Measurements from ENCODE around the gene LRRC4C.

Gene LRRC4C

DNA sequence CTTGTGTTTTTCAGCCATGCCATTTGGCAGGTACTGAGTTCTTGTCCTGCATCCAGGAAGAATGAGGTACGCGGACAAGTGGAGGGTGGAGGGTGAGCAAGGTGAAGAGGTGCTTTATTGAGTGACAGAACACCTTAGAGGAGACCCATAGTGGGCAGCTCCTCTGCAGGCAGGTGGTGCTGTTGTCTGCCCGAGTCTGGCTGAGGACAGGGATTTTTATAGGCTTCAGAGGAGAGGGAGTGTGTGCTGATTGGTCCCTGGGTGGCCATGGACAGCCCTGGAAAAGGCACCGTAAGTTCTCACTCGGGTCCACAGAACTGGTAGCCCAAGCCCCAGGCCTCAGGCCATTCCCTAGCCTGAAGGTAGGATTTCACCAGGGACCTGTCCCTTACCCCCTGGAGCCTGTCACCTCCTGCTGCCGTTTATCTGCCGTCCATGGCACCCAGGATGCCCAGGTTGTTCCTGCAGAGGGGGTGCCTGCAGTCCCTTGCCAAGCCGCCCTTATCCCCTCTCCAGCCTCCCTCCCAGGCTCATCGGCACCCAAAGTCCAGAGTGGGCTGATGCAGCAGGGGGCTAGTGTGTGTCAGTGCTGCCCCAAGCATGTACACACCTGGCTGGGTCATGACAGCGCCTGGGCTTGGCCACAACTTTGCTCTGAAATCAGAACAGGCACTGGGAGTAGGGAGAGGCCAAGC, 213.6 kb downstream of the LRRC4C start:
- DNase-seq, result no peak

DNA sequence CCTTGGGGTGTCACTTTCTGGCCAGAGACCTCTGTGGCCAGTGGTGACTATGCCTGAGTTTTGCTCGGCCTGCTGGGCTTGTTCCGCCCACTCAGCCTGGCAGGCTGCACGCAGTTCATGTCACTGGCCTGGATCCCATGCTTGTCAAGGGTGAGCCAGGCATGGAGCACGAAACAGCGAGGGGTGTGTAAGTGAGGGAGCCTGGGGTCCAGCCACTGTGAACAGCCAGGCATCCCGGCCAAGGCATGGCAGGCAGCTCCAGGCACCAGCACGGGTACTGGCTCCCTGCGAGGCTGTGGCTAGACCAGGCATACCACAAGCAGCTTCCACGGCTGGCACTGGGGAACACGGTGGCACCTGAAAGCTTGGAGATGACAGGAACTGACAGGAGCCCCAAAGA, 214.3 kb downstream of the LRRC4C start:
- no peak for DNase-seq

DNA sequence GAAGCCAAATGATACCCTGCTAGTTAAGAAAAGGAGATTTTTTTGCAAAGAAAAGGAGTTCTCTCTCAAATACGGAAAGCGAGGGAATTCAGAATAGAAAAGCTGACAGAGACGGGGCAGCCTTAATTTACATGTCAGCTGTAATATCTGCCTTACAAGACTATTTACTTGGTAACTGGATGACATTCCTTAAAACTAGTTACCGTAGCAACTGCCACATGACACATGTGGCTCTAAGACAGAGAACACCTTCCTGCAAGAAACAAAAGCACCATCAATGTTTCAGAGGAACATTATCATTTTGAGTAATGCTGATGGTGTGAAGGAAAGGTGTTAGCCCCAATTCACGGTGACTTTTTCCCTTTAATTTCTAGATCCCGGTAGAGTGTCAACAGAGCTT, 222.1 kb downstream of the LRRC4C start:
- DNase-seq, result no peak

DNA sequence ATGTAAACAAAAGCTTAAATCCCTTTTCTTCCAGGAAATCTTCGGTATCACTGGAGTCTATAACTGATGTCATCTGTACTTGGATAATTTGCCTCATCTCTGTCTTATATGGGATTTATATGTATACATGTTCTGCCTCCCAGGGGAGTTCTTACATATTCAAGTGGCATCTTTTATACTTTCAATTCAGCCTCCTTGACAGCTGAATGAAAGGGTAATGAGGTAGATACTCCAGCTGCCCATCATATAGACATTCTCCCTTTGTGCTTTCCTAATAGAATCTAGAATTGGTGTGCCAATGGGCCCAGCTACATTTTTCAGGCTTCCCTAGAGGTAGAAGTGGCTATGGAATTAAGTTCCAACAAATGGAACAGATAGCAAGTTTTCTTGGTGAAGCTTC, 223.8 kb downstream of the LRRC4C start:
- no peak for DNase-seq

DNA sequence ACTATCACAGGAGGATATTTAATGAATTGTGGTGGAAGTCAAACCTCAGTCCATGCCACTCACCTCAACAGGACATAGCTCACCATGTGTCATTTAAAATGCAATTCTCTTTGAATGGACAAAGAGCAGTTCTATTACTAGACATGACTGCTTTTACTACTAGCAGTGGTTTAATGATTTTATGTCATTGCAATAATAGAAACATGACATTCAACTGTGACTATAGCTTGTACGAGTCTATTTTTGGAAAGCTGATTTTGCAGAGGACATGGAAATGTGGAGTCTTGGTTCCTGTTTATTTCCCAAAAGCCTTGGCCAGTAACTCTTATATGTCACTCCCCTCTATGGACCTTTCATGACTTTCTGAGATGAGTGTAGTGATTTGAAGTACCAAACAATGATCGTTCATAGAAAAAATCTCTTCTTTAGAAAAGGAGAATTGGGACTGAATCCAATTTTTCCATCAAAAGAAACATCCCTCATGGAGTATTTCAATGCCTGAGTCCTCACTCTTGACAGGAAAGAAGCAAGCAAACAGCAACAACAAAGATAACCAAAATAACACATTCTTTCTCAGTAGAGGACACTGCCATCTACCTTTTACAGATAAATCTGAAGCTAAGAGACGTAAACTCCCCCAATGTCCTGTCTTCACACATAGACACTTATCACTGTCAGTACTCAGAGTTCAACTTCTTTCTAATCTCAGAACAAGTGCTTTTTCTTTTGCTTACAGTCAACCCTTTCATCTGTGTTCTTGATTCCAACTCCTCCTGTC, 233.4 kb downstream of the LRRC4C start:
- DNase-seq, result peak; percentile 3

DNA sequence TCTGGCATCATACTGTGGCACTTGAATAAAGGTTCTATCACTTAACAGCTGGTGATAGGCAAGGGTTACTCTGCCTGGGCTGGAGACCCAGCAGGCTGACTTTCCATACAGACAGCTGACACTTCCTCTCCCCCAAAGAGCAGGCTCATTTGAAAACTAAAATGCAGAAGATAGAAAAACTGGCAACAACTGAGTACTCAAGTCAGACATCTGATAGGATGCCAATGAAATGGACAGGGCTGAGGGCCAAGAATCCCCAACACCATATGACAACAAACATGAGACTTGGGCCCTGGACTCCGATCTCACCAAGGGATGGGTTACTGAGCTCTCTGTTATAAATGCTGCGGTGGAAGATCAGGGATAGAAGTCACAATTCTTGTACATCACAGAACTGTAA, 237.2 kb downstream of the LRRC4C start:
- DNase-seq, result peak; percentile 45

DNA sequence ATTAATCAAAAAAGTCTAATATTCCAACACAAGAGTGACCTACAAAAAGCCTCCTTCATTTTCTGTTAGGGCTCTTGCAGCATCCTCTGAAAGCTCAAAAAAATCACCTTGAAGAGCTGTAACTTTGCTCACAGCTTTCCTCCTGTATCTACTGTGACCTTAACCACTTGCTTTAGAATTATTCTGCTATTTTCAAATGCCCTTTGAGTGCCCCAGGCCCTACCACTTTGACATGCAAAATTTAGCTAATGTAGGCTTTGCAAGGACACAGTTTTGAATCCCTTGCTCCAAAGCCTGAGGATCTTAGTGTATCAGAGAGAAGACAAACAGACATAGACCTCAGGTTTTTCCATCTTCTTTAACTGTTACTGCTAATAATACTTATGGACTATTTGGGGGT, 253.1 kb downstream of the LRRC4C start:
- no peak for DNase-seq

DNA sequence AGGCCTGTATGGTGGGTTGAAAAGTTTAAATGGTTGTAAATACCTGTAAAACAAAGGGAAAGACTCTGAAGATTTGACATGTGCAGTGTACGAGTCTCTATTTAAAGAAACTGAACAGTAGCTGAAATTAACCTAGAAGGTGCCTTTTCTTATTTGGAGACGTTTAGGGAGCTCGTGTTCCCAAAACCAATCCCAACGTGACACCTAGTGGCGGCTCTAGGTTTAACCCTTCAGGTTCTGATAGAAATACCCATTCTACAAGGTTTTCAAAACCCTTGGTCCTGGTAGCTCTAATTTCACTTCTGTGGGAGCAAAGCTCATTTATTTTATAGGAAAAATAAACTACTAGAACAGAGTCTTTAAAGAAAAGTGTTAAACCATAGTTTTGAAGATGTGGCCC, 258.3 kb downstream of the LRRC4C start:
- DNase-seq, result peak; percentile 29

DNA sequence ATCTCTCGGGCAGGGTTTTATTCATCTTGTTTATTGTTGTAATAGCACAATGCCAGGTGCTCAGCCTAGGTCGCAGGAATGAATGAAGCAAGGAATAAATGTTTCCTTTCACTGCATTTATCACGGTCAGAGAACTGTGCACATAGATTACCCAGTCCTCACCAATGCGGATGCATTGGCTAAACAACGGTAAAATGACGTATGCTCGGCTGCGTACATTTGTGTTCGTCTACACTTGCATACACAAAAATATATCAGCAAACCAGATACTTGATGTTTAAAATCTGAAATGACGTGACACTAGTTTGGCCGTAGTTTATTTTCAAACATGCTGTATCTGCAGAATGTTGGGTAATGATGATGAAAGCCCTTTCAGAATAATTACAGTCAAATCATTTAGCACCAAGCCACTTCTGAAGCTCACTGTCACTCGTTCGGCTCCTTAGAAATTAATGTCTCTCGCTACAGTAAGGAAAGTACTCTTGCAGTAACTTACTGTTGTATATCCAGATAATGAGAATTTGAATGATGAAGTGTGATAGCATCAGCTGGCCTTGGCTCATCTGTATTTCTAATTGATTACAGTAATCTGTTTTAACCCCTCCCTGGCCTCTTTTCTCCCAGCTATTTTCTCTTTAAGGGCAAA, 268.9 kb downstream of the LRRC4C start:
- no peak for DNase-seq

DNA sequence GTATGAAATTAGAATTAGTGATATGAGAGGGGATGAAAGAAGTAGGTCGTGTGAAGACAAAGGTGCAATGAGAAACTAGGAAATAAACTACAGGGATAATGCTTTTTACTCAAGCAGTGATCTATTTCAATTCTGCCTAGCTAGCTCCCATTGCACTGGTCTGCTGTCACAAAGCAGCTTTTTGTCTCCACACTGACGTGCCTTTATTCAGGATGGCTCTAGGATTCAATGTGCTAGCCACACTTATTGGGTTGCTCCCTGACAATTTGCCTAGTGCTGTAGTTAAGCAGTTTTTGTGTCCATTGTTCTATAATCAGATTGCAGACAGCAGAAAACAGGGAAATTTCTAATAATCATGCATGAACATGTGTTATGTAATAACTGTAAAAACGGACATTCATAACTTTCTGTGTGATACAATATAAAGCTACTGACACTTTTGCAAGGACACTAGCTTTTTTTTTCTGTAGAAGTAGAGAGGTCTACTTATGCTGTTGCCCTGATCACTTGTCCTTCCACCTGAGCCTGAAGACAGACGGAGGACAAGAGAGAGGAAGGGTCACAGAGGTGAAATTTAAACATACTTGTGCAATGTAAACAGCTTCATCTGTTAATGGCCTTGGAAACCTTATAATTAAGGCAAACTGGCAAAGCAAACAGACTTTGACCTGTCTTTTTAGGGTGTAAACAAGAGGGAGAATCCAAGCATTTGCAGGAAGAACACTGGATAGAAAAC, 269.6 kb downstream of the LRRC4C start:
- no peak for DNase-seq

DNA sequence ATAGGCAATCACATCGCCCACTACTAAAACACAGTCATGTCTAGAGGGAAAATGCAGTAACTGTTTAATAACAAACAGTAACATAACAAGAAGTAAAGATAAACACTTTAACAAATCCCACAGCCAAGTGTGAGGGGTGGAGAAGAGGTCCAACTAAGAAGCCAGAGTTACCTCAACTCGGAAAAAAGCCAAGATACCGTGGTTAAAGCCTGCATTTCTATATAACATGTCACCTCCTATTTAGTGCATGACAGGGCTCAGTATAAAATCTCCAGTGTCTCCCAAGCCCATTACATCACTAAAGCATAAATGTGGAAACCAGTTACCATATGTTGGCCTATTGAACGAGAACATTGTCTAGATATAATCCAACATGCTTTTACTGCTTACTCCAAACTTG, 281.7 kb downstream of the LRRC4C start:
- DNase-seq, result no peak

DNA sequence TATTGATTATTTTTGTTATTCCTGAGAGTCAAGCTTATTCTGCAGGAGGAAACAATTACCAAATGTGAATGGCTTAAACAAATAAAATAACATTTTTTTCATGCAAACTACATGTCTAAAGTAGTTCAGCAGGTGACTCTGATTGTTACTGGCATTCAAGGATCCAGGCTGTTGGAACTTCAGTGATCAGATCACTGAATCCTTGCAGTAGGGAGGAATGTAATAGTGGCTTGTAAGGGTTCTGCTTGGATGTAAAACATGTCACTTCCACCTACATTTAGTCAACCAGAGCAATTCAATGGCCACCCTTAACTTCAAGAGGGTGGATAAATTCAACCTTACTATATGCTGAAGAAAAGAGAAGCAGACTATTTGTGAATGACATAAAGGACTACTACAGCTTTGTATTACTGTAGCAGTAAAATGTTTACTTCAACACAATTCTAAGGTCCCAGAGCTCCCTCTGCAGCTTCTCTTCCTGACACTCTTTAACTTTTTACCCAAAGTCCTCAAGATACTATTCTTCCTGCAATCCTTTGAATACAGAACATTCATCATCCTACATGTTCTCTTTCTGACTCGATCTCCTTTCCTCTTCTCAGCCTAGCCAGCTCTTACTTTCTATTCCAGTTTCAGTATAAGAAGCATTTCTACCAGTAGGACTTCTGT, 284.0 kb downstream of the LRRC4C start:
- DNase-seq, result no peak

DNA sequence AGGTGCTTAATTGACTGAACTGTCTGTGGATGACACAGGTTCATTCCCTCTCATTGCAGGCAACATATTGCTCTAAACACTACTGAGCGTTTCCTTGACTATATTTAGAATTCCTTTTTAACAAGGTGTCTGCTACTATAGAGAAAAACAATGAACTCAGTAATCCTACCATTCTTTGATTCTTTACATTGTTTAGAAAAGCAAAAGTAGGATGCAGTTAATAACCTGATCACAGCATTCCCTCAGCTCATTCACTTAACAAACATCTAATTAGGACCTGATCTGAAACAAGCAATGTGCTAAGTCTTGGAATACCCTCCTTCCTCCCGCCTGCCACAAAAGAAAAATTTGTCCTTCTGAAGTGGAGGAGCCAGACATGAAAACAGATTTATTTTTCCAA, 313.1 kb downstream of the LRRC4C start:
- DNase-seq, result no peak

DNA sequence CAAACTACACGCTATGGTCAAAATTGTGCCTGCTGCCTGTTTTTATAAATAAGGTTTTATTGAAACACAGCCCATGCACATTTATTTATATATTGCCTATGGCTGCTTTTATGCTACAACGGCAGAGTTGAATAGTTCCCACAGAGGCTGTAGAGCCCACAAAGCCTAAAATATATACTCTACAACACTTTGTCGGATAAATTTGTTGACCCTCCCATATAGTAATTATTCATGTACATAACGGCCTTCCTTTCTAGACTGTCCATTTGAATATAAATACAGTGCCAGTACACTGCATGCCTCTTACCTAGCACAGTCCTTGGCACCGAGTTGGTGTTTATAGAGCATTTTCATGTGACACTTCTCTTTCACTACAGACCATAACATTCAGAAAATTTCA, 314.0 kb downstream of the LRRC4C start:
- DNase-seq, result no peak

DNA sequence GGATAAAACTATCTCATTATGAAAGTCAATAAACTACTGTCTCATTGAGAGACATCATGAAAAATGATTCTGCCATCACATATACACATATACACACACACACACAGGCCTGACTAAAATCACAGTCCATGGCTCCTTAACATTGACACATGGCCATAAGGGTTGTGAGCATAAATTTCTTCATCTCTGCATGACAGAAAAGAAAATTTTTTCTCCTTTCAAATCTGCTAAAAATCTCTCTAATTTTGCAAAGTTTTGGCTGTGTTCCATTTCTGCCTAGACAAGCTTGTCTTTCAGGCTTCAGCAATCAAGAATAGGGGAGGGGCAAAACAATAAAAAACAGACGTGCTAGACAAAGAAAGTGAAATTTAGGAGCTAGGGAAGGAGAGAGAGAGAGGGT, 324.5 kb downstream of the LRRC4C start:
- no peak for DNase-seq

DNA sequence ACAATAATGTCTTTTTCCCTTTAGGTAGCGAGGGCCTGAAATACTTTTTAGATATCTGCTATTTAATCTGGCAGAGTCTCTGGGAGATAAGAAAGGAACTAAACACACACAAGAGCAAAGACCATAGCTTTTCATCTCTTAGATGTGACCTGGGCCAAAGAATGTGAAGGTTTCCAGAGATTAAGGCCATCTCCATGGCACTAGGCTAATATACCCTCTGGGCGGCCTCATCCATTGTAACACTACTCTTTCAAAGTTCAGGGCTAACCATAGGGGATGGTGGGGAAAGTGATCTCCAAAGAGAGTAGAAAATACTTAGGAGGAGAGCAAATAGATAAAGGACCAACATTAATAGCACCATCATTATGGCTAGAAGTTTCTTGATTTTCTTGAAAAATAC, 326.4 kb downstream of the LRRC4C start:
- no peak for DNase-seq

DNA sequence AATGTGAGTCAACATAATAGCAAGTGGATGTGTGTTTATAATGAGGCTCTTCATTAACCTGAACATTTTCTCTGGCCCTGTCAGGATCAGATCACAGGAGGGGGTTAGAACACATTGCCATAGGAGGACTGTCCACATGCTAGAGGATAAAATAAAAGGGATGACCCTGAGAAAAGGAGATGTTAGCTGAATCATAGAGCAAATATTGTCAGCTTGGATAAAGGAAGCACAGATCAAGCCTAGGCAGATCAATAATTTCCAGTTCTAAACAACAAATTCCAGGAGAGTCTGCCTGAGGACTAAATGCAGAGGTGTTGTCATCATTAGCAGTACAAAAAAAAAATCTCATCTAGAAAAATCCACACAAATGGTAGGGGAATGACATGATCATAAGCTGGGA, 337.9 kb downstream of the LRRC4C start:
- no peak for DNase-seq

DNA sequence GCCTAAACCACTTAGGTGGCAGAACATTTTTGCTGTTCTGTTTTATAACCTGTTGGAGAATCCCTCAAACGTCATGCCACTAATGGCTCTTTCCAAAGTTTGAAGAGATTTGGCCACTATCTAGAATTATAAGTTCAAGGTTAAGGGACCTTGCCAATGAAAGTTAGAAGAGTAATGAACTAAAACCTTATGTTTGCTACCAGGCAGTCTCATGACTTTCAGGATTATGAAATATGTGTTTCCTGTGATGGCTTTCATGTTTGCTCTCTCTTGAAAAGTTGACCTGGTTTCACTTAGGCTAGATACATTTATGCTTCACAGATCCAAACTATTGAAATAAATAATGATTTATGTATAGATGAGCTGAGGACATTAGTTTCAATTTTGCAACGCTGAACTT, 340.0 kb downstream of the LRRC4C start:
- peak; percentile 23 for DNase-seq

DNA sequence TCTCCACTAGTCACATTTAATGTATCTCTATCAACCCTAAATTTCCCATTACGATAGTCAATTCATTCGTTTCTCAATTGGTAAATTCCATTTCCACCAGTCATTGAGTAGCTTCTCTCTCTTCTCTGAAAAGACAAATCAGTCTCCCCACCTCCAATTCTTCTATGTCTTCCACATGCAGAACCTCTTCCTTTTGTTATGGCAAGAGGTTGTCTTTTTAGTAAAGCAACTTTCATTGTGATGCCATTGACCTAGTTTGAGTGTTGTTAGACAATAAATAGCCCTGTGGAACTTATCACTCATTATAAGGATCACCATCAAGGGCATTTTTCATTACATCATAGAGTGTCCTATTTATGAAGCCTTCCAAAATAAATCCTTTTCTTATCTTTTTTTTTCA, 340.9 kb downstream of the LRRC4C start:
- no peak for DNase-seq

DNA sequence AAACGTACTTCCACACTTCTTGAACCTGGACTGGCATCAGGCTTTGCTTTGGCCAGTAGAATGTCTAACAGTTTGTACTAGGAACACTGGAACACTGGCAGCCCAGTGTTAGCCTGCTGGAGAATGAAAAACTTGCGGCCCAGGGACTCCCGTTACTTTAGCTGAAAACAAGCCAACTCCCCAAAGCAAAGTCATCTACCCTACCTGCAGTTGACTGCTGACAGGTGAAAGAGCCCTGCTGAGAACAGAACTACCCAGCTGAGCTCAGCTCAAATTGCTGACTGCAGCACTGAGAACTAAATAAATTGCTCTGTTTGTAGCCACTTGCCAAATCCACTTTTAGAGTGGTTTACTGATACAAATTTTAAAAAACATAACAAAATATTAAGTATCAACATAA, 342.5 kb downstream of the LRRC4C start:
- DNase-seq, result no peak

DNA sequence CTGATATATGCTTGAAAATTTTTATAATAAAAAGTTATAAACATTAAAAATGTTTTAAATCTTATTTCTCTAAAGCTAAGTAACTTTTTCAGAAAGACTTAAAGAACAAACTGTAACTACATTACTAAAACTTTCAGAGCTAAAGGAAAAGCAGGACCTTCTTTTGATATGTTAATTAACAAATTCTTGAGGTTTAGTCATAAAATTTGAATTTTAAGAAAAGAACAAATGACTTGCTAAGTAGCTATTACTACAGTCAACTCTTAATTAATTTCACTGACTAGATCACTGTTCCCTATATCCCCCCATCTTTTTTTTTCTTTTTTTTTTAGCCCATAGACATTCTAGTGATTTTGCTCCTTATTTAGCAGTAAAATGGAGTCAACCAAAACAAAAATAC, 344.4 kb downstream of the LRRC4C start:
- DNase-seq, result no peak

DNA sequence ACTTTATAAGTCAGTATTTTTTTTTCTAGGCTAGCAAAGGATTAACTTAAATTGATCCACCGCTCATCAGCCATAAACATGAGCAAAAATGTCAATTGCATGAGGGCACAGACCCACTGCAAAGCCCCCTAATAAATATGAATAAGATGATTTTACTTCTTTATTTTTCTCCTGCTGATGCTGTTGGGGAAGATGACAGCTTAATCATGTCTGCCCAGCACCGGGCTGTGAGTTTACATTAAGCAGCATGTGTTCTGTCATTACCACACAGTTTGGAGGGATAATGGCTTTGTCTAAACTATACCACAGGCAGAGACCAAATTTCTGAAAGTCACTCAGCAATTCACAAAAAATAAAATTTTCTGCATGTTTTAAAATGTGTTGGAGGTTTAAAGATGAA, 346.3 kb downstream of the LRRC4C start:
- no peak for DNase-seq

DNA sequence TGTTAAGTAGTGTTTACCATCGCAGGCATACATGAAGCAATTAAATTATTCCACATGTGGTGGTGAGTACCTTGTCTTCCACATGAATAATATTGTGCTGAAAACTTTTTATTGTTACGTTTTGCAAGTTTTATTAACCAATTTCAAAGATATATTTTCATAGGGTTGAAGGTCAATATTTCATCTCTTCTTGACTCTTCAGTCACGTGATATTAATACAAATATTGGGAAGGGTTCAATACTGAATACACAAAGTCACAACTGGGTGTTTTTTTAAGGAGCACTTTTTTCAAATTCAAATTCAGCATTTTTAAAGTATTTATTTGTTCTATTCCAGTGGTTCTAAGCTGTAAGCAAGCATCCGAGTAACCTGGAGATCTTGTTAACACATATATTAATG, 348.9 kb downstream of the LRRC4C start:
- DNase-seq, result no peak

Measured in MV-4-11 (cell line).